ENCODE measurements around the gene GUCY1B1.

DNA sequence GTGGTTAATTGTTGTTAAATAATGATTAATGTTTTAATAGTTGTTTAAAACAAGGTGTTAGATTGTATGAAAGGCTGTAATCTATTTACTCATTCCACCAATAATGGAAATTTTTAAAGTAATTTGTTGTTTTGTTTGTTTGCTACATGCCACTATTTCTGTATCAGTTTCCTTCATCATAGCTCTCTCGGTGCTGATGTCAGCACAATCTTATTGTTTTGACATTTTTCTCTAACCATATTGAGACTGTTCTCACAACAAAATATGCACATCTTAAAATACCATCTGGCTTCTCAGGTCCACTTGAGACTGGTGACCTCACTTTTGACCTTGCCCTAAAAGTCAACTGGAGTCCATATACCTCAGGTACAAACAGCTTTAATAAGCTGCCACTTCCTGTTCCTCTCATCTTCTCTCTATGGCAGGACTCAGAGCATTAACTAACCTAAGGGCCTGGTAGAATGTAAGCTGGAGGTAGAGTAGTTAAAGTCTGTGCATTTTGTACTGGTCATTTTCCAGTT lies 1.0 kb upstream of the GUCY1B1 start:
- TF ChIP-seq, protein P1, sequence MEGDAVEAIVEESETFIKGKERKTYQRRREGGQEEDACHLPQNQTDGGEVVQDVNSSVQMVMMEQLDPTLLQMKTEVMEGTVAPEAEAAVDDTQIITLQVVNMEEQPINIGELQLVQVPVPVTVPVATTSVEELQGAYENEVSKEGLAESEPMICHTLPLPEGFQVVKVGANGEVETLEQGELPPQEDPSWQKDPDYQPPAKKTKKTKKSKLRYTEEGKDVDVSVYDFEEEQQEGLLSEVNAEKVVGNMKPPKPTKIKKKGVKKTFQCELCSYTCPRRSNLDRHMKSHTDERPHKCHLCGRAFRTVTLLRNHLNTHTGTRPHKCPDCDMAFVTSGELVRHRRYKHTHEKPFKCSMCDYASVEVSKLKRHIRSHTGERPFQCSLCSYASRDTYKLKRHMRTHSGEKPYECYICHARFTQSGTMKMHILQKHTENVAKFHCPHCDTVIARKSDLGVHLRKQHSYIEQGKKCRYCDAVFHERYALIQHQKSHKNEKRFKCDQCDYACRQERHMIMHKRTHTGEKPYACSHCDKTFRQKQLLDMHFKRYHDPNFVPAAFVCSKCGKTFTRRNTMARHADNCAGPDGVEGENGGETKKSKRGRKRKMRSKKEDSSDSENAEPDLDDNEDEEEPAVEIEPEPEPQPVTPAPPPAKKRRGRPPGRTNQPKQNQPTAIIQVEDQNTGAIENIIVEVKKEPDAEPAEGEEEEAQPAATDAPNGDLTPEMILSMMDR (IDR thresholded peaks at IDR 0.05 in 2 of 3, conservative IDR thresholded peaks at IDR 0.05 in 1 of 3; ENCODE audit: borderline replicate concordance in 1 of 3, insufficient read depth in 1 of 3, low read depth in 2 of 3, low read length in 2 of 3), result no peak
- TF ChIP-seq POLR2AphosphoS5 (IDR thresholded peaks at IDR 0.05; ENCODE audit: low read depth, low read length) (no peak), RAD21 (IDR thresholded peaks at IDR 0.05; ENCODE audit: low read depth) (no peak), EZH2phosphoT487 (IDR thresholded peaks at IDR 0.05; ENCODE audit: borderline replicate concordance) (no peak), POLR2A (IDR thresholded peaks at IDR 0.05; ENCODE audit: borderline replicate concordance, extremely low read depth, insufficient read depth, insufficient read length) (no peak), SIN3A (IDR thresholded peaks at IDR 0.05; ENCODE audit: low read depth) (no peak), YY1 (IDR thresholded peaks at IDR 0.05; ENCODE audit: extremely low read depth, insufficient replicate concordance, low read depth, low read length) (no peak), SRF (IDR thresholded peaks at IDR 0.05; ENCODE audit: low read depth) (no peak), ZNF274 (IDR thresholded peaks at IDR 0.05; ENCODE audit: low read depth, low read length) (no peak), SP1 (IDR thresholded peaks at IDR 0.05; ENCODE audit: low read depth) (no peak), EZH2 (IDR thresholded peaks at IDR 0.05) (no peak)
- TF ChIP-seq, protein P2, sequence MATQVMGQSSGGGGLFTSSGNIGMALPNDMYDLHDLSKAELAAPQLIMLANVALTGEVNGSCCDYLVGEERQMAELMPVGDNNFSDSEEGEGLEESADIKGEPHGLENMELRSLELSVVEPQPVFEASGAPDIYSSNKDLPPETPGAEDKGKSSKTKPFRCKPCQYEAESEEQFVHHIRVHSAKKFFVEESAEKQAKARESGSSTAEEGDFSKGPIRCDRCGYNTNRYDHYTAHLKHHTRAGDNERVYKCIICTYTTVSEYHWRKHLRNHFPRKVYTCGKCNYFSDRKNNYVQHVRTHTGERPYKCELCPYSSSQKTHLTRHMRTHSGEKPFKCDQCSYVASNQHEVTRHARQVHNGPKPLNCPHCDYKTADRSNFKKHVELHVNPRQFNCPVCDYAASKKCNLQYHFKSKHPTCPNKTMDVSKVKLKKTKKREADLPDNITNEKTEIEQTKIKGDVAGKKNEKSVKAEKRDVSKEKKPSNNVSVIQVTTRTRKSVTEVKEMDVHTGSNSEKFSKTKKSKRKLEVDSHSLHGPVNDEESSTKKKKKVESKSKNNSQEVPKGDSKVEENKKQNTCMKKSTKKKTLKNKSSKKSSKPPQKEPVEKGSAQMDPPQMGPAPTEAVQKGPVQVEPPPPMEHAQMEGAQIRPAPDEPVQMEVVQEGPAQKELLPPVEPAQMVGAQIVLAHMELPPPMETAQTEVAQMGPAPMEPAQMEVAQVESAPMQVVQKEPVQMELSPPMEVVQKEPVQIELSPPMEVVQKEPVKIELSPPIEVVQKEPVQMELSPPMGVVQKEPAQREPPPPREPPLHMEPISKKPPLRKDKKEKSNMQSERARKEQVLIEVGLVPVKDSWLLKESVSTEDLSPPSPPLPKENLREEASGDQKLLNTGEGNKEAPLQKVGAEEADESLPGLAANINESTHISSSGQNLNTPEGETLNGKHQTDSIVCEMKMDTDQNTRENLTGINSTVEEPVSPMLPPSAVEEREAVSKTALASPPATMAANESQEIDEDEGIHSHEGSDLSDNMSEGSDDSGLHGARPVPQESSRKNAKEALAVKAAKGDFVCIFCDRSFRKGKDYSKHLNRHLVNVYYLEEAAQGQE (IDR thresholded peaks at IDR 0.05; ENCODE audit: low read depth), result no peak
- TF ChIP-seq, protein P3, sequence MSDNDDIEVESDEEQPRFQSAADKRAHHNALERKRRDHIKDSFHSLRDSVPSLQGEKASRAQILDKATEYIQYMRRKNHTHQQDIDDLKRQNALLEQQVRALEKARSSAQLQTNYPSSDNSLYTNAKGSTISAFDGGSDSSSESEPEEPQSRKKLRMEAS (IDR thresholded peaks at IDR 0.05), result no peak
- TF ChIP-seq, protein P4, sequence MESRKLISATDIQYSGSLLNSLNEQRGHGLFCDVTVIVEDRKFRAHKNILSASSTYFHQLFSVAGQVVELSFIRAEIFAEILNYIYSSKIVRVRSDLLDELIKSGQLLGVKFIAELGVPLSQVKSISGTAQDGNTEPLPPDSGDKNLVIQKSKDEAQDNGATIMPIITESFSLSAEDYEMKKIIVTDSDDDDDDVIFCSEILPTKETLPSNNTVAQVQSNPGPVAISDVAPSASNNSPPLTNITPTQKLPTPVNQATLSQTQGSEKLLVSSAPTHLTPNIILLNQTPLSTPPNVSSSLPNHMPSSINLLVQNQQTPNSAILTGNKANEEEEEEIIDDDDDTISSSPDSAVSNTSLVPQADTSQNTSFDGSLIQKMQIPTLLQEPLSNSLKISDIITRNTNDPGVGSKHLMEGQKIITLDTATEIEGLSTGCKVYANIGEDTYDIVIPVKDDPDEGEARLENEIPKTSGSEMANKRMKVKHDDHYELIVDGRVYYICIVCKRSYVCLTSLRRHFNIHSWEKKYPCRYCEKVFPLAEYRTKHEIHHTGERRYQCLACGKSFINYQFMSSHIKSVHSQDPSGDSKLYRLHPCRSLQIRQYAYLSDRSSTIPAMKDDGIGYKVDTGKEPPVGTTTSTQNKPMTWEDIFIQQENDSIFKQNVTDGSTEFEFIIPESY (IDR thresholded peaks at IDR 0.05; ENCODE audit: extremely low read depth, insufficient replicate concordance, low read length), result no peak

All from HCT116 (cell line).